K562 (cell line): ENCODE results near the gene TRIAP1. TPM values are rescaled to one million over a fixed set of nuclear protein-coding genes. Genes with fewer than 3 reads are reported as not detected.

ENCODE experiments used
- EP300 ChIP-seq: IDR thresholded peaks from 2 replicates; pipeline ENCODE4 v1.6.1; 2012; ENCODE audit warnings: low read length, improper control_type of control experiment
- HDAC2 ChIP-seq: fragments of 450-650 bp; IDR thresholded peaks from 2 replicates; pipeline ENCODE4 v1.6.1; 2016; ENCODE audit warnings: mild to moderate bottlenecking
- NFATC3 ChIP-seq: fragments of 450-650 bp; IDR thresholded peaks from 2 replicates; pipeline ENCODE4 v1.6.1; 2017; ENCODE audit warnings: mild to moderate bottlenecking
- POLR2AphosphoS2 ChIP-seq: IDR thresholded peaks from 2 replicates; pipeline ENCODE4 v1.6.1; 2012; ENCODE audit warnings: low read length, improper control_type of control experiment
- RBFOX2 ChIP-seq: fragments of 200-400 bp; formaldehyde crosslinking; IDR thresholded peaks from 2 replicates; pipeline ENCODE4 v1.6.1; 2017; ENCODE audit warnings: low read depth, mild to moderate bottlenecking, low read length, moderate library complexity
- ZNF436 ChIP-seq: fragments of 250-450, 450-650 bp; sonication (Bioruptor Pico); formaldehyde crosslinking; IDR thresholded peaks from 2 replicates; pipeline ENCODE4 v1.7.0; 2020; ENCODE audit warnings: mild to moderate bottlenecking
- ZNF655 ChIP-seq: fragments of 250-450 bp; sonication (Bioruptor Pico); IDR thresholded peaks from 2 replicates; pipeline ENCODE4 v1.5.0; 2021
- ZNF740 ChIP-seq, 3 experiments: fragments of 200-800 bp in 1 of 3; sonication (Bioruptor generic) in 1 of 3; sonication (generic) in 1 of 3; formaldehyde crosslinking in 1 of 3; IDR thresholded peaks; 2 replicates each; pipeline versions ENCODE4 v1.6.1 to v1.8.0; 2016 to 2022; ENCODE audit warnings: mild to moderate bottlenecking in 2 of 3, missing compliant biosample characterization in 2 of 3, missing genetic modification characterization in 2 of 3, missing genetic modification reagents in 1 of 3
- ZNF830 ChIP-seq: fragments of 250-450 bp; sonication (Bioruptor Pico); IDR thresholded peaks from 2 replicates; pipeline ENCODE4 v1.5.0; 2021; ENCODE audit warnings: mild to moderate bottlenecking
- polyA plus RNA-seq, 8 experiments: library from polyadenylated mRNA; depleted of rRNA in 4 of 8; stranded (reverse) in 5 of 8; unstranded in 3 of 8; fragments of >200 nt; fragmentation: Nextera tagmentation in 2 of 8; fragmentation: Illumina TruSeq in 1 of 8; extraction: Ambion mirVana in 2 of 8; extraction: Trizol in 1 of 8; gene quantifications; 2 replicates each; pipeline versions ENCODE4 v1.2.1 to v1.2.3, GENCODE V29; 2011 to 2014; ENCODE audit warnings: inconsistent platforms in 1 of 8, missing spikeins in 1 of 8
- total RNA-seq, 7 experiments: library from RNA; depleted of rRNA in 6 of 7; stranded (reverse); fragments of >200 nt in 6 of 7; fragmentation: Illumina TruSeq in 2 of 7; extraction: Trizol in 2 of 7; gene quantifications; 2 replicates each; pipeline versions ENCODE4 v1.2.1 to v1.2.3, GENCODE V29; 2011 to 2021; ENCODE audit warnings: low replicate concordance in 1 of 7
- TF ChIP-seq, protein P1 (sequence below): fragments of 250-450 bp; sonication (Bioruptor Pico); IDR thresholded peaks from 2 replicates; pipeline ENCODE4 v1.8.0; 2022; ENCODE audit warnings: moderate library complexity, mild to moderate bottlenecking, inconsistent platforms
- TF ChIP-seq, protein P2 (sequence below): fragments of 450-650 bp; IDR thresholded peaks from 2 replicates; pipeline ENCODE4 v1.6.1; 2016; ENCODE audit warnings: low read depth

Gene TRIAP1
- total and polyA plus RNA-seq, 9 of the 15 experiments (the other 6 are each of a cell fraction or from before 2014, with no cell fraction given), result 37.3 to 354 (median 65.4) TPM

- TF ChIP-seq ZNF740 (CRISPR knock-in tag; IDR thresholded peaks at IDR 0.05), result no peak
- TF ChIP-seq ZNF740 (tag; IDR thresholded peaks at IDR 0.05), result no peak
- TF ChIP-seq RBFOX2, result peak; percentile 95
- TF ChIP-seq ZNF655 (CRISPR knock-in tag), result no peak
- TF ChIP-seq ZNF436 (CRISPR knock-in tag), result no peak
- peak; percentile 63; the same call in 1 of the 2 replicates for TF ChIP-seq HDAC2
- TF ChIP-seq ZNF830 (CRISPR knock-in tag), result no peak
- TF ChIP-seq, protein P1, sequence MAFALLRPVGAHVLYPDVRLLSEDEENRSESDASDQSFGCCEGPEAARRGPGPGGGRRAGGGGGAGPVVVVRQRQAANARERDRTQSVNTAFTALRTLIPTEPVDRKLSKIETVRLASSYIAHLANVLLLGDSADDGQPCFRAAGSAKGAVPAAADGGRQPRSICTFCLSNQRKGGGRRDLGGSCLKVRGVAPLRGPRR, result no peak
- peak; percentile 78; the same call in 1 of the 2 replicates for TF ChIP-seq POLR2AphosphoS2
- TF ChIP-seq NFATC3, result no peak
- TF ChIP-seq EP300, result peak; percentile 32; the same call in 1 of the 2 replicates
- TF ChIP-seq, protein P2, sequence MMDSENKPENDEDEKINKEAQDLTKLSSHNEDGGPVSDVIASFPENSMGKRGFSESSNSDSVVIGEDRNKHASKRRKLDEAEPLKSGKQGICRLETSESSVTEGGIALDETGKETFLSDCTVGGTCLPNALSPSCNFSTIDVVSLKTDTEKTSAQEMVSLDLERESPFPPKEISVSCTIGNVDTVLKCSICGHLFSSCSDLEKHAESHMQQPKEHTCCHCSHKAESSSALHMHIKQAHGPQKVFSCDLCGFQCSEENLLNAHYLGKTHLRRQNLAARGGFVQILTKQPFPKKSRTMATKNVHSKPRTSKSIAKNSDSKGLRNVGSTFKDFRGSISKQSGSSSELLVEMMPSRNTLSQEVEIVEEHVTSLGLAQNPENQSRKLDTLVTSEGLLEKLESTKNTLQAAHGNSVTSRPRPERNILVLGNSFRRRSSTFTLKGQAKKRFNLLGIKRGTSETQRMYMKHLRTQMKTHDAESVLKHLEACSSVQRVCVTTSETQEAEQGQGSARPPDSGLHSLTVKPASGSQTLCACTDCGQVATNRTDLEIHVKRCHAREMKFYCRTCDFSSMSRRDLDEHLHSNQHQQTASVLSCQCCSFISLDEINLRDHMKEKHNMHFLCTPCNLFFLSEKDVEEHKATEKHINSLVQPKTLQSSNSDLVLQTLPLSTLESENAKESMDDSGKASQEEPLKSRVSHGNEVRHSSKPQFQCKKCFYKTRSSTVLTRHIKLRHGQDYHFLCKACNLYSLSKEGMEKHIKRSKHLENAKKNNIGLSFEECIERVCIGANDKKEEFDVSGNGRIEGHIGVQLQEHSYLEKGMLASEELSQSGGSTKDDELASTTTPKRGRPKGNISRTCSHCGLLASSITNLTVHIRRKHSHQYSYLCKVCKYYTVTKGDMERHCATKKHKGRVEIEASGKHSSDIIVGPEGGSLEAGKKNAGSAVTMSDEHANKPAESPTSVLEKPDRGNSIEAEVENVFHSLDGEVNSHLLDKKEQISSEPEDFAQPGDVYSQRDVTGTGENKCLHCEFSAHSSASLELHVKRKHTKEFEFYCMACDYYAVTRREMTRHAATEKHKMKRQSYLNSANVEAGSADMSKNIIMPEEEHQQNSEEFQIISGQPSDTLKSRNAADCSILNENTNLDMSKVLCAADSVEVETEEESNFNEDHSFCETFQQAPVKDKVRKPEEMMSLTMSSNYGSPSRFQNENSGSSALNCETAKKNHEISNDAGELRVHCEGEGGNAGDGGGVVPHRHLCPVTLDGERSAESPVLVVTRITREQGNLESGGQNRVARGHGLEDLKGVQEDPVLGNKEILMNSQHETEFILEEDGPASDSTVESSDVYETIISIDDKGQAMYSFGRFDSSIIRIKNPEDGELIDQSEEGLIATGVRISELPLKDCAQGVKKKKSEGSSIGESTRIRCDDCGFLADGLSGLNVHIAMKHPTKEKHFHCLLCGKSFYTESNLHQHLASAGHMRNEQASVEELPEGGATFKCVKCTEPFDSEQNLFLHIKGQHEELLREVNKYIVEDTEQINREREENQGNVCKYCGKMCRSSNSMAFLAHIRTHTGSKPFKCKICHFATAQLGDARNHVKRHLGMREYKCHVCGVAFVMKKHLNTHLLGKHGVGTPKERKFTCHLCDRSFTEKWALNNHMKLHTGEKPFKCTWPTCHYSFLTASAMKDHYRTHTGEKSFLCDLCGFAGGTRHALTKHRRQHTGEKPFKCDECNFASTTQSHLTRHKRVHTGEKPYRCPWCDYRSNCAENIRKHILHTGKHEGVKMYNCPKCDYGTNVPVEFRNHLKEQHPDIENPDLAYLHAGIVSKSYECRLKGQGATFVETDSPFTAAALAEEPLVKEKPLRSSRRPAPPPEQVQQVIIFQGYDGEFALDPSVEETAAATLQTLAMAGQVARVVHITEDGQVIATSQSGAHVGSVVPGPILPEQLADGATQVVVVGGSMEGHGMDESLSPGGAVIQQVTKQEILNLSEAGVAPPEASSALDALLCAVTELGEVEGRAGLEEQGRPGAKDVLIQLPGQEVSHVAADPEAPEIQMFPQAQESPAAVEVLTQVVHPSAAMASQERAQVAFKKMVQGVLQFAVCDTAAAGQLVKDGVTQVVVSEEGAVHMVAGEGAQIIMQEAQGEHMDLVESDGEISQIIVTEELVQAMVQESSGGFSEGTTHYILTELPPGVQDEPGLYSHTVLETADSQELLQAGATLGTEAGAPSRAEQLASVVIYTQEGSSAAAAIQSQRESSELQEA, result no peak
Measured at GRCh38 chr12:120437735-120438494, 8.3 kb downstream of the TRIAP1 start, which contains the start of gene COX6A1 (continued).
